Activated naive CD8-positive, alpha-beta T cell treated with anti-CD3 and anti-CD28 coated beads, Interleukin-2, amount 10 ng/mL, durations not matched to agents 7 days and 5 days (primary cell): ENCODE data around the gene GRM5. TPM values are rescaled to one million over a fixed set of nuclear protein-coding genes. Genes with fewer than 3 reads are reported as not detected.

Experiments used
- ATAC-seq: fragments of 150-1000 bp; cut with Tn5 transposase; one replicate; pipeline ENCODE4 v1.10.0; 2021; ENCODE audit warnings: low read depth, moderate library complexity
- POLR2A ChIA-PET: fragments of 350-600 bp; sonication (Branson Sonifier 250); formaldehyde crosslinking; loops from one replicate; lab custom pipeline; 2021; ENCODE audit warnings: antibody characterized with exemption; lab: Charles Lee
- DNase-seq: peaks from one replicate; pipeline ENCODE4 v3.0.0; 2021
- H3K27ac Mint-ChIP-seq: one replicate; pipeline ENCODE4 v1.8.0; 2022; ENCODE audit warnings: mild to moderate bottlenecking, mixed read lengths
- H3K27me3 Mint-ChIP-seq: one replicate; pipeline ENCODE4 v1.8.0; 2022; ENCODE audit warnings: mild to moderate bottlenecking, moderate library complexity, mixed read lengths
- H3K36me3 Mint-ChIP-seq: one replicate; pipeline ENCODE4 v1.8.0; 2021; ENCODE audit warnings: mild to moderate bottlenecking, mixed read lengths
- H3K4me1 Mint-ChIP-seq: one replicate; pipeline ENCODE4 v1.8.0; 2021; ENCODE audit warnings: mixed read lengths
- H3K4me3 Mint-ChIP-seq: one replicate; pipeline ENCODE4 v1.8.0; 2022; ENCODE audit warnings: mild to moderate bottlenecking, moderate library complexity, mixed read lengths
- H3K9me3 Mint-ChIP-seq: one replicate; pipeline ENCODE4 v1.8.0; 2021; ENCODE audit warnings: mixed read lengths
- total RNA-seq, 2 experiments: library from RNA; stranded (reverse); gene quantifications; one replicate each; pipeline ENCODE4 v1.2.3, GENCODE V29; 2021

The GRM5 gene
- total RNA-seq, 2 experiments from 2014 or later = not detected

DNA sequence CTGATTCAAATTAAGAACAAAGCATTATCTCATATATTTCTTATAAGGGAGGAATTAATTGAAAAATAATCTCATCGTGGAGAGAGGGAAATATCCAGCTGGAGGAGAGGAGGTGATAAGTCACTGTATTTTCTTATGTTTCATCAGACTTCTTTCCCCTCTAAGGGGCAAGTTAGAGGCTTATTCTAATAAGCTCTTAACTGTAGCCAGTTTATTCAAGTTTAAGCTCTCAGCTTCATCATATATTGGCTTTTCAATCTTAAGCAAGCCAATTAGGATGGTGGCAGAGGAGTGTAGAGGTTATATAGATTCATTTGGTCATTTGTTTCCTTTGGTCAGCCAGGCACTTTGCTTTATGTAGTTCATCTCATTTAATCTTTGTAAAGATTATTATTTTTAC, 256.7 kb downstream of the GRM5 start:
- peaks cover 6% of the 10 kb centered on the region for H3K4me1 Mint-ChIP-seq
- H3K9me3 Mint-ChIP-seq = peaks cover 1% of the 10 kb centered on the region
- POLR2A ChIA-PET = no interaction called here
- no peak overlapping the region for H3K4me3 Mint-ChIP-seq
- H3K27me3 Mint-ChIP-seq = no peaks in the 10 kb centered on the region
- DNase-seq (no peak), ATAC-seq (no peak)
- no peak overlapping the region for H3K27ac Mint-ChIP-seq
- peaks cover 1% of the 10 kb centered on the region for H3K36me3 Mint-ChIP-seq

DNA sequence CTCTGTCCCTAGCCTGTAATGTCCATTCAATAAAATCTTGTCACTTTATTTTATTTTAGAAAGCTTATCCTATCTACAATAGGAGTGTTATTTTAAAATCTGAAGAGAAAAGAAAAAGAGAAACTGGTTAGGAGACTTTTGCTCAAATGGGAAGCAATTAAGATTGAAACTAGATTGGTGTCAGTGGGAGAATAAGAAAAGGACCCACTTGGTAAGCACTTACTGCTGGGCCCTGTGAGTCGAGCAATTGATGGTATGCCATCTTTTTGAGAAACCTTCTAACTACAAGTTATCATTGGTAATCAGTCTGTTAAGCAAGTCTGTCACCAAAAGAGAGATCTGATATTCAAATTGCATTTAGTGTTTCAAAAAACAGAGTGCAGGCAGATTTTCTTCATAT, 258.4 kb downstream of the GRM5 start:
- POLR2A ChIA-PET = no interaction called here
- Mint-ChIP-seq H3K4me1 (peaks cover 1% of the 10 kb centered on the region), H3K36me3 (peaks cover 1% of the 10 kb centered on the region), H3K9me3 (peaks cover 1% of the 10 kb centered on the region), H3K27me3 (no peaks in the 10 kb centered on the region), H3K4me3 (no peak overlapping the region), H3K27ac (no peak overlapping the region)
- ATAC-seq (no peak), DNase-seq (no peak)

DNA sequence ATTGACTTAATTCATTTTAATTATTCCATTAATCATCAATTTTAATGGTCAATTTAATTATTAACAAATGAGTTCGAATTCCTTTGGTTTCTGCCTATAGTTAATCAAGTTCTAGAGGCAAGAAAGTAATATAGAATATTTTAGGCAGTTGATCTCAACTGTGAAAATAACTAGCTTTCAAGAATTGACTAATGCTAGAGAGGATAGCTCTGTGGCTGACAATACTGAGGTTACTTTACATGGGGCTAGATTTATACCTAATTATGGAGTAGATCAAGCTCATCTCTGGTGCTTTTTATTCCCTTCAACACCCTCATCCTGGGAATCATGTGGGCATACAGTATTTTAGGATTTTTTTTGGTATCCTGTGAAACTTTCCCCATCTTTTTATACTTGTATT, 259.4 kb downstream of the GRM5 start:
- POLR2A ChIA-PET = no interaction called here
- no peaks in the 10 kb centered on the region for H3K27me3 Mint-ChIP-seq
- DNase-seq (no peak), ATAC-seq (no peak)
- H3K4me1 Mint-ChIP-seq = peaks cover 2% of the 10 kb centered on the region
- H3K27ac Mint-ChIP-seq = no peak overlapping the region
- no peak overlapping the region for H3K4me3 Mint-ChIP-seq
- peaks cover 1% of the 10 kb centered on the region for H3K9me3 Mint-ChIP-seq
- H3K36me3 Mint-ChIP-seq = peaks cover 1% of the 10 kb centered on the region

DNA sequence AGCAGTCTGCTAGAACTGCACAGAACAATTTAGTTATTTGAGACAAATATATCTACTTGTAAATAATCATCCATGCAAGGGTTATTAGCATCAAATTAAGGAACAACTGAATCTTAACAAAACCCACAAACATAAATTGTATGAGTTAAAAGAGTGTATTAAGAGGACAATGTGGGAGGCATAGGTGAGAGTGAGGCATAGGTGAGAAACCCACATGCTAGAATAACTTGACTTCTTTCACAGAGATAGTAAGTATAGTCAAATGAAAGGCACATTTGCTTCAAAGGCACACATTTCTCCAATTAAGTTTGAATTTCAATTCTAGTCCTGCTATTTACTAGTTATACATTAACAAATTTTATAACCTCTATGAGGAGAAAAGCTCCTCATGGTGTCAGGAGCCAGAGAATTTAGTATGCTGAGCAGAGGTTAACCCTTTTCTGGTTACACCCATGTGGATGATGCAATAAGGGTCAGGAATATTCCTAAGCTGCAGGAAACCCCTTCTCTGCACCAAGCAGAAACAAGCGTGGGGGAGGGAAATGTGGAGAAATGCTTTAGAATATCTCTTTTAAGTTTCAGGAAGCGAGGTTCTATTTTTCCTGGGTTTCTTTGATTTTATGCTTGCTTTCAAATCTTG, 264.2 kb downstream of the GRM5 start:
- DNase-seq (no peak), ATAC-seq (no peak)
- Mint-ChIP-seq H3K4me3 (no peak overlapping the region), H3K4me1 (peaks cover 2% of the 10 kb centered on the region), H3K36me3 (peaks cover 1% of the 10 kb centered on the region), H3K27me3 (no peaks in the 10 kb centered on the region), H3K27ac (no peak overlapping the region), H3K9me3 (peaks cover 1% of the 10 kb centered on the region)
- POLR2A ChIA-PET = no interaction called here

DNA sequence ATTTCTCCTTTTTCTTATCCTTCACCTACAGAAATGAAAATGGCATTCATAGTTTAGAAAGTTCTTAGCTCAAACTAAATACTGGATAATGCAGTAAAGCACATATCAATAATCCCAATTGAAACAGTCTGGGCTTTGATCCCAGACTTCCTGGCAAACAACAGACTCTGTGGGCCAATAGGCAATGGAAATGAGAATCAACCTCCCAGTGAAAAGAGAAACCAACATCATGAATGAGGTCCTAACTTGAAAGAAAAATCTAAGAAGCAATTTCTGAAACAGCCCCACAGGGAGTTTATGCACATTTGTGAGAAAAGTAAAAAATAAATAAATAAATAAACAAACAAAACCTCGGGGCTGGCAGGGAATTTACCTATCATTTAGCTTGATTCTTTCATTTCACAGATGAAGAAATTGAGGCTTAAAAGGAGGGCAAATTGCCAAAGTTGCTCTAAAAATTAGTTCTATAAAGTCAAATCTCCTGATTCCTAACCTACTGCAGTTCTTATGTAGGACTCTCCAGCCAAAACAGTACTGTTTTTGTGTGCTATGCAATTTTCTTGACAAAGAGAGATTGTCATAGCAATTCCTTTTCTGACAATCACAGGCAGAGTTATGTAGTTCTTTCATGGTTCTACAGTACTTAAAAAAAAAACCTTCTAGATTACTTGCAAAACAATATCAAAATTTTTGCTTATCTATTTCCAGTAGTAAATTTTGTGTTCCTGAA, 265.8 kb downstream of the GRM5 start:
- DNase-seq (no peak), ATAC-seq (no peak)
- peaks cover 2% of the 10 kb centered on the region for H3K4me1 Mint-ChIP-seq
- POLR2A ChIA-PET = interaction anchor here (0.7 kb wide), 1 partner anchor 208 kb away, joined by 3 read pairs; no protein-coding TSS in a partner anchor
- no peaks in the 10 kb centered on the region for H3K27me3 Mint-ChIP-seq
- H3K27ac Mint-ChIP-seq = no peak overlapping the region
- H3K36me3 Mint-ChIP-seq = peaks cover 1% of the 10 kb centered on the region
- no peaks in the 10 kb centered on the region for H3K9me3 Mint-ChIP-seq
- no peak overlapping the region for H3K4me3 Mint-ChIP-seq

DNA sequence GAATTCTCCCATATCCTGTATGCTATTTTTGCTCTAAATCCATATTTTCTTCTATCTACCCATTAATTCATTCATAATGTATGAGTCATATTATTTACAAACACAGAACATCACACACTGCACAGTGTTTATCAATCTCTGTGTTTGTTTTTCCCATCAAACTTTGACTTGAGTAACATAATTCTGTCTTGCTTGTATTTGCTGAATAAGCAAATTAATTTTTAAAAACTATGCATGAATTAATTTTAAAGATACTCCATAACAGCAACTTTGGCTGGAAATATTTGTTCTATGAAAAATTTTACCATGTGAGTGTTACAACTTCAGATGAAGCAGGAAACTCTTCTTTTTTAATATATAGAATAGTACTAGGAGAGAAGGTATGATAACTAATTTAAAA, 275.6 kb downstream of the GRM5 start:
- ATAC-seq (no peak), DNase-seq (no peak)
- Mint-ChIP-seq H3K4me3 (no peak overlapping the region), H3K36me3 (no peaks in the 10 kb centered on the region), H3K4me1 (no peaks in the 10 kb centered on the region), H3K27me3 (peaks cover 2% of the 10 kb centered on the region), H3K9me3 (no peaks in the 10 kb centered on the region), H3K27ac (no peak overlapping the region)
- POLR2A ChIA-PET = no interaction called here

DNA sequence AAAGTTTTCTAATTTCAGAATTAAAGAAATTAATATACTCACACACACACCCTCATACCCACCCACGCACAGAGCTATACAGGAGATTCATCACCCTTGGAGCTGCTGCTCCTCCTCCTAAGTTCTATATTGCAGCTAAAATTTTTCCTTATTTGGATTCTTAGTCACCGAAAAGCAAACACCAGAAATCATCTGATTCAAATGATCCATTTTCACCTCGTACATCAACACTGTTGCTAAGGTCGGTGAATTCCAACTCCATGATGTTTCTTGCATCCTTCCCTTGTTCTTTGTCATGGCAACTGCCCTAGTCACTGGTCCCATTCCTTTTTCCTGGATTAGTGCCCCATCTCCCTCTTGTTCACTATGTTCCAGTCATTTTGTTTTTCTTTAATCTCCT, 286.2 kb downstream of the GRM5 start:
- H3K36me3 Mint-ChIP-seq = no peaks in the 10 kb centered on the region
- no peak for ATAC-seq
- H3K4me3 Mint-ChIP-seq = no peak overlapping the region
- no peak overlapping the region for H3K27ac Mint-ChIP-seq
- POLR2A ChIA-PET = no interaction called here
- no peaks in the 10 kb centered on the region for H3K4me1 Mint-ChIP-seq
- no peak for DNase-seq
- H3K27me3 Mint-ChIP-seq = no peaks in the 10 kb centered on the region
- H3K9me3 Mint-ChIP-seq = peaks cover 4% of the 10 kb centered on the region

DNA sequence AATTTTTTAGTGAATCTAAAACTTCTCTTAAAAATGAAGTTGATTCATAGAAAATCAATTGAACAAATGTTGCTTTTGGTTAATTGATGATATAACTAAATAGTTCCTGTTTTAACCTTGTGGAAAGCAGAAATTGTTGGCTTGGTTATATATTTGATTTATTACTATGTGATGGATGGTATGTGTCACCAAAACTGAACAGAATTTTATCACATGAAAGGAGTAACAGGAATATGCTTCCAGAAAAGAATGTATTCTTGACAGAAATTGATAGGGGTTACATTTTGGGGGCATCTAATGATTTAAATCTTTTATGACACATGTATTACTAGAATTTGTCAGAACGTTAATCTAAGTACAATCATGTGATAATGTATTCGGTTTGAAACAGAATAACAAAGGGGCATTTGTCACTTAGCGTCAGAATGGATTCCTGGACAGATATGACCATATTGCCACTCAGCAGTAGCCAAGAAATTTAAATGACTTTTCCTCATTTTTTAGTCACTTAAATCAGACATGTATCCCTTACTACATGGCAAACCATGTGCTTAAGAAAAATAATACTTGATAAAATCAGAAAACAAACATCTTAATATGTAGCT, 295.2 kb downstream of the GRM5 start:
- DNase-seq (no peak), ATAC-seq (no peak)
- POLR2A ChIA-PET = no interaction called here
- Mint-ChIP-seq H3K4me3 (no peak overlapping the region), H3K9me3 (peaks cover 4% of the 10 kb centered on the region), H3K4me1 (no peaks in the 10 kb centered on the region), H3K36me3 (no peaks in the 10 kb centered on the region), H3K27me3 (no peaks in the 10 kb centered on the region), H3K27ac (no peak overlapping the region)

DNA sequence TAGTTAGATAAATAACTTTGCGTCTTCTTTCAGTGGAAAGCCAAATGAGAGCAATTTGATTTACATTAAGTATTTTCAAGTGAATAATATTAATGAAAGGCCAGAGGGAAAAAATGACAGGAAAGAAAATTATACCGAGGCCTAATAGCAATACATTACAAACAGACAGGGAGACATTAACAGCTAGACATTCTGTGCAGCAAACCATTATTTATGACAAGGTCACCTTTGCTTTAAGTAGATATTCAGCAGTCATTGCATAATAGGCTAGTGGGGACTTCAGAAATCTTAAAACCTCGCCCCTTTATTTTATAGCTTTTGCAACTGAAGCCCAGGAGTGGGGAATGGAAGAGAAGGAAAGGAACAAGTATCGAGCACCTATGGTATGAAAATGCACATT, 321.6 kb downstream of the GRM5 start:
- no peaks in the 10 kb centered on the region for H3K36me3 Mint-ChIP-seq
- ATAC-seq = no peak
- POLR2A ChIA-PET = no interaction called here
- no peak for DNase-seq
- H3K27ac Mint-ChIP-seq = no peak overlapping the region
- no peaks in the 10 kb centered on the region for H3K9me3 Mint-ChIP-seq
- no peaks in the 10 kb centered on the region for H3K4me1 Mint-ChIP-seq
- no peaks in the 10 kb centered on the region for H3K27me3 Mint-ChIP-seq
- no peak overlapping the region for H3K4me3 Mint-ChIP-seq

DNA sequence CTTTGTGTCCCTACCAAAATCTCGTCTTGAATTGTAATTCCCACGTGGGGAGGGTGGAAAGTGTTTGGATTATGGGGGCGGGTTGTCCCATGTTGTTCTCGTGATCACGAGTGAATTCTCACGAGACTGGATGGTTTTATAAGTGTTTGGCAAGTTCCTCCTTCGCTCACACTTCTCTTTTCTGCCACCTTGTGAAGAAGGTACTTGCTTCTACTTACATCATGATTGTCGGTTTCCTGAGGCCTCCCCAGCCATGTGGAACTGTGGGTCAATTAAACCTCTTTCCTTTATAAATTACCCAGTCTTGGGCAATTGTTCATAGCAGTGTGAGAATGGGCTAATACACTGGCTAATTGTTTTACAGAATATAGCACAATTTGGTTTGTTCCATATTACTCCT, 326.3 kb downstream of the GRM5 start:
- no peaks in the 10 kb centered on the region for H3K27me3 Mint-ChIP-seq
- no peak for ATAC-seq
- H3K9me3 Mint-ChIP-seq = no peaks in the 10 kb centered on the region
- POLR2A ChIA-PET = no interaction called here
- no peak for DNase-seq
- H3K4me3 Mint-ChIP-seq = no peak overlapping the region
- H3K27ac Mint-ChIP-seq = no peak overlapping the region
- no peaks in the 10 kb centered on the region for H3K4me1 Mint-ChIP-seq
- no peaks in the 10 kb centered on the region for H3K36me3 Mint-ChIP-seq

DNA sequence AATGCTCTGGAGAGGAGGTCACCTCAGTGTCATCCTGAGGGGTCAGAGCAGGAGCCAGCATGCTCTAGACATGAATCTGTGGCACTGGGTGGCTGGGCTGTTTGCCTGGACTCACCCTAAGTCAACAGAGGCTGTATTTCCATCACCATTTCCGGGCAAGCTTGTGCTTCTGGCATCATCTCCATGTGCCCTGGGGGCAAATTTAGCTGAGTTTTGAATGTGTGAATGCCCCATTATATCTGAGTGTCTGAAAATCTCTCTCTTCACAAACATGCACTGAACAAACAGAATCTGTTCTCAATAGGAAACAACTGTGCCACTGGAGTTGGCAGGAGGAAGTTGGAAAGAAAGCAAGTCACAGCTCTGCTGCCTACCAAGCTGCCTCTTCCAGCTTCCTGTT, 356.2 kb downstream of the GRM5 start:
- DNase-seq = no peak
- Mint-ChIP-seq H3K36me3 (no peaks in the 10 kb centered on the region), H3K9me3 (peaks cover 1% of the 10 kb centered on the region), H3K4me3 (no peak overlapping the region), H3K27ac (no peak overlapping the region), H3K4me1 (no peaks in the 10 kb centered on the region), H3K27me3 (no peaks in the 10 kb centered on the region)
- ATAC-seq = no peak
- POLR2A ChIA-PET = no interaction called here

DNA sequence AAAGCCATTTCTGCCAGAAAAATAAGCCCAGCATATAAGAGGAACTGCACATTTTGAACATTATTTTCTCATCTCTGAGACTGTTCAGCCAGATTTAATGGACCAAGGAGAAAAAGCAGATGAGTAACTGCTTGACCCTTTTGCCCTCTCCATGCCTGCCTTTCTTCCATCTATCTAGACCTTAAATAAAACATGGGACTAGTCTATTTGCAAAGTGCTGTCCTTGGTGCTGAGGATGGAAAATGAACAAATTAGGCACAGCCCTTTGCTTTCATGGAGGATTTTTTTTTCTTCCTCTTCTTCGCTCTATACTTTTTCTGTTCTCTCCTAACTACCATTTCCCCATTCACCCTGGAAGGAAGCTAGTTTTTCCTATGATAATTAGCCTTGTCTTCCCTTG, 361.3 kb downstream of the GRM5 start:
- Mint-ChIP-seq H3K4me3 (no peak overlapping the region), H3K27ac (no peak overlapping the region), H3K36me3 (no peaks in the 10 kb centered on the region), H3K27me3 (no peaks in the 10 kb centered on the region), H3K9me3 (peaks cover 1% of the 10 kb centered on the region), H3K4me1 (no peaks in the 10 kb centered on the region)
- no peak for ATAC-seq
- POLR2A ChIA-PET = no interaction called here
- no peak for DNase-seq

DNA sequence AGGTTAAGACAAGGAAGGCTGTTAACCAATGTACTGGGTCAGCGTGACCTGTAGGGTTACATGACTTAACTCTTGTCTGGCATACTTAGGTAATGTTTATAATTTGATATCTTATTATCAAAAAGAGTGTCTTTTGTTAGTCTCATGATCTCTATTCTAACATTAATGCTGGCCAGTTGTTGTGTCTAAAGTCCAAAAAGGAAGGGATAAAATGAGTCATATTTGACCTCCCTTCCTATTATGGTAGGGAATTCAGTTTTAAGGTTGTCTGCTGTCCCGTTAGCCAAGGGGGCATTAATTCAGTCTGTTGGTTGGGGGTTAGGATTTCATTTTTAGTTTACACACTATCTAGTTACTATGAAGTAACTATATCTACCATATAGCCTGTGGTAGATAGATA, 364.0 kb downstream of the GRM5 start:
- POLR2A ChIA-PET = no interaction called here
- DNase-seq (no peak), ATAC-seq (no peak)
- Mint-ChIP-seq H3K4me1 (no peaks in the 10 kb centered on the region), H3K36me3 (no peaks in the 10 kb centered on the region), H3K27ac (no peak overlapping the region), H3K4me3 (no peak overlapping the region), H3K27me3 (no peaks in the 10 kb centered on the region), H3K9me3 (peaks cover 1% of the 10 kb centered on the region)

DNA sequence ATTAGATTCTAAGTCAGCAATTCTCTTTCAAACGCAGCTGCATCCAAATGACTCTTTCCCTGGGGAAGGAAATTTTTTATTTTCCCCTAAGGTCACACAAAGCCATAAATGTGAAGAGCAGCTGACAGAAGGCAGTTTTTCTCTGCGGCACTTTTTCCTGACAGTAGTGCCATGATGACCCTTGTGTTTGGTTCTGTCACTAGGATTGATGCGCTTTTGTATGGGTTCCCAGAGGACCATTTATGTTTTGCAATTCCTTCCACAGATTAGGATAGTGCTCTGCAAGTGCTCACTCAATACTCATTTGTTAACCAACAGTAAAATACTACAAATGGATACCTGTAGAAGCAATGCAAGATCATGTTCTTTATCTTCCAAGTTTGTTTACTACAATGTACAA, 368.6 kb downstream of the GRM5 start:
- no peak for DNase-seq
- Mint-ChIP-seq H3K4me1 (no peaks in the 10 kb centered on the region), H3K27ac (no peak overlapping the region), H3K4me3 (no peak overlapping the region), H3K27me3 (no peaks in the 10 kb centered on the region), H3K36me3 (no peaks in the 10 kb centered on the region), H3K9me3 (no peaks in the 10 kb centered on the region)
- ATAC-seq = no peak
- POLR2A ChIA-PET = no interaction called here
